ENCODE results near the gene RAB3C. TPM values are rescaled to one million over a fixed set of nuclear protein-coding genes. Genes with fewer than 3 reads are reported as not detected.

RAB3C gene
- total RNA-seq, 4 donors from 2014 or later: 0.33 to 3.4 (median 1.4) TPM

DNA sequence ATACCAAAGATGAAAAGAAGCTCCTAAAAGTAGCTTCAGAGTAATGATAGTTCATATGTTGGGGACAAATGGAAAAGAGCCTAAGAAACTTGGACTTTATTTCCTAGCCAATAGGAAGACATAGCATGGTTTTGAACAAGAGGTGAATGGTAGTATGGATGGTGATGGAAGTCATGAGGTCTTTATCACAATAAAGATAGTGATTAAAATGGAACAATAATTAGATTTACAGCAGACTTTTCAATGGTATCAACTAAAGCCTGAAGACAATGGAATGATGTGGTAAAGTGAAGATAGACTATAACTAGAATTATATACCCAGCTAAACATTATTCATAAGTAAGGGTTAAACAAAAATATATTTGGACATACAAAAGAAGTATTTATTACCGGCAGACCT, 131.2 kb downstream of the RAB3C start:
- TF ChIP-seq, protein P1, sequence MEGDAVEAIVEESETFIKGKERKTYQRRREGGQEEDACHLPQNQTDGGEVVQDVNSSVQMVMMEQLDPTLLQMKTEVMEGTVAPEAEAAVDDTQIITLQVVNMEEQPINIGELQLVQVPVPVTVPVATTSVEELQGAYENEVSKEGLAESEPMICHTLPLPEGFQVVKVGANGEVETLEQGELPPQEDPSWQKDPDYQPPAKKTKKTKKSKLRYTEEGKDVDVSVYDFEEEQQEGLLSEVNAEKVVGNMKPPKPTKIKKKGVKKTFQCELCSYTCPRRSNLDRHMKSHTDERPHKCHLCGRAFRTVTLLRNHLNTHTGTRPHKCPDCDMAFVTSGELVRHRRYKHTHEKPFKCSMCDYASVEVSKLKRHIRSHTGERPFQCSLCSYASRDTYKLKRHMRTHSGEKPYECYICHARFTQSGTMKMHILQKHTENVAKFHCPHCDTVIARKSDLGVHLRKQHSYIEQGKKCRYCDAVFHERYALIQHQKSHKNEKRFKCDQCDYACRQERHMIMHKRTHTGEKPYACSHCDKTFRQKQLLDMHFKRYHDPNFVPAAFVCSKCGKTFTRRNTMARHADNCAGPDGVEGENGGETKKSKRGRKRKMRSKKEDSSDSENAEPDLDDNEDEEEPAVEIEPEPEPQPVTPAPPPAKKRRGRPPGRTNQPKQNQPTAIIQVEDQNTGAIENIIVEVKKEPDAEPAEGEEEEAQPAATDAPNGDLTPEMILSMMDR (IDR thresholded peaks at IDR 0.05; ENCODE audit: low read depth): no peak

- TF ChIP-seq, protein P1 (IDR thresholded peaks at IDR 0.05; ENCODE audit: low read depth): no peak
These were observed 133.3 kb downstream of the RAB3C start for GRCh38 chr5:58715997-58716656.

DNA sequence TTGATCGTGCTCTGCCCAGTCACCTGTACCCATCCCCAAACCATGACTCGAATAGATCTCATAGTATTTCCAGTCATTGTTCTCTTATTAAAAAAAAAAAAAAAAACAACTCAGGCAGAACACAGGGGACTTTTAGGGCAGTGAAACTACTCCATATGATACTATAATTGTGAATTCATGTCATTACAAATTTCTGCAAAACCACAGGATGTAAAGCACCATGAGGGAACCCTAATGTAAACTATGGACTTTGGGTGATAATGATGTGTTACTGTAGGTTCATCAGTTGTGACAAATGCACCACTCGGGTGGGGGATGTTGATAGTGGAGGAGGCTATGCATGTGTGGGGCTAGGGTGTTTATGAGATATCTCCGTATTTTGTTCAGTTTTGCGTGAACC, 133.8 kb downstream of the RAB3C start:
- TF ChIP-seq, protein P1 (IDR thresholded peaks at IDR 0.05; ENCODE audit: low read depth): no peak

GRCh38 chr5:58717303-58718007, 134.6 kb downstream of the RAB3C start:
- TF ChIP-seq, protein P1 (IDR thresholded peaks at IDR 0.05; ENCODE audit: low read depth): no peak

DNA sequence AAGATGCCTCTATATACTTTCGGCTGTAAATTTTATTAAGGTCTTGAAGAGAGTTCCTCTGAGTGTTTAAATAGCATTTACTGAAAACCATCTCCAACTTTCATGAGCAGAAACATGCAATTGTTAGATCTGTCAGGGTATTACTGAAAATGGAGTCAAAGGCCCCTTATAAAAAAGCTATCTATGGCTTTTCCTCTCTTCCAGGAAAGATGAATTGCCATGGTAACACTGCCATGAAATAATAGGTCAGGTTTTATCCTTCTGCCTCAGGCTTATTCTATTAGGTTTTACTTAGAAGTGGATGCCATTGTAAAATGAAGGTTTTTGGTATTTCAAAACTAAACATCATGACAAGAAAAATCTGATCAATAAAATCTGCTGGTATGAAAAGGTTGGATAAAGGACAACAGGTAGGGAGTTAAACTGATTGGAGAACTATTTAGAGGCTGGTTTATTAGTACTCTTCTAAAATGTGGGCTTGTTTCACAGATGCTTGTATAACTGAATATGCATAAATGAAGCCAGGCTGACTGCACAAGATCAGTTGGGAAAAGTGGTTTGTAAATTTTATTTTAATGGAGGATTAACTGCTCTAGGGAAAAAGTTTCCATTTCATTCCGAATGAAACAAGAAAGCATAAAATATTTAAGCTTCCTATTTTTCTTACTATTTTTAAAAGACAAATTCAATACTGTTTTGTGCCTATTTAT, 135.5 kb downstream of the RAB3C start:
- TF ChIP-seq, protein P1 (IDR thresholded peaks at IDR 0.05; ENCODE audit: low read depth): no peak

GRCh38 chr5:58722160-58722559, 139.3 kb downstream of the RAB3C start:
- TF ChIP-seq, protein P1 (IDR thresholded peaks at IDR 0.05; ENCODE audit: low read depth): no peak

DNA sequence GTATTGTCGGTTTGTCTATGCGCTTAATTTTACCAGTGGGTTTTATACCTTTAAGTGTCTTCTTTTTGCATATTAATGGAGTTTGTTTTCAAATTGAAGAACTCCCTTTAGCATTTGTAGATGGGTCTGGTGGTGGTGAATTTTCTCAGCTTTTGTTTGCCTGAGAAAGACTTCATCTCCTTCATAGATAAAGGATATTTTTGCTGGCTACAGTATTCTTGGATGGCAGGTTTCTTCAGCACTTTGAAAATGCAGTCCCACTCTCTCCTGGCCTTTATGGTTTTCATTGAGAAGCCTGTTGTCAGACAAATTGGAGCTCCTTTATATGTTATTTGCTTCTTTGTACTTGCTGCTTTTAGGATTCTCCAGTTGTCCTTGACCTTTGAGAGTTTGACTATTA, 142.1 kb downstream of the RAB3C start:
- TF ChIP-seq, protein P1 (IDR thresholded peaks at IDR 0.05; ENCODE audit: low read depth): no peak
